ENCODE data around the gene KCNK16. TPM values are rescaled to one million over a fixed set of nuclear protein-coding genes. Genes with fewer than 3 reads are reported as not detected.

The KCNK16 gene
- not detected for total RNA-seq
- not detected for polyA plus RNA-seq

GRCh38 chr6:39322306-39322850, at the start of gene KCNK16:
KCNK16 (minus strand) TSS chr6:39322702; CDS start chr6:39322540, 162 bp downstream.
- Histone ChIP-seq H3K4me3 (ENCODE audit: low read depth, low read length) (no peak within 1 kb of the TSS), H3K4me1 (ENCODE audit: insufficient read depth) (no peaks in the 10 kb centered on the region), H3K27ac (ENCODE audit: low read depth) (no peak within 1 kb of the TSS), H3K36me3 (ENCODE audit: insufficient read depth) (no peaks in the 10 kb centered on the region)
- no peak for DNase-seq (ENCODE audit: extremely low spot score)
- WGBS: 81% methylated on average over 11 of the region's 11 CpGs

- Histone ChIP-seq H3K4me3 (ENCODE audit: low read depth, low read length) (no peak overlapping the region), H3K4me1 (ENCODE audit: insufficient read depth) (no peaks in the 10 kb centered on the region), H3K27ac (ENCODE audit: low read depth) (no peak overlapping the region), H3K36me3 (ENCODE audit: insufficient read depth) (no peaks in the 10 kb centered on the region)
- WGBS: 78% methylated on average over 3 of the region's 3 CpGs
- DNase-seq (ENCODE audit: extremely low spot score): no peak
Observed at GRCh38 chr6:39370390-39370789, 47.9 kb upstream of the KCNK16 start.

- DNase-seq (ENCODE audit: extremely low spot score): no peak
- Histone ChIP-seq H3K27ac (ENCODE audit: low read depth) (no peak overlapping the region), H3K4me1 (ENCODE audit: insufficient read depth) (no peaks in the 10 kb centered on the region), H3K36me3 (ENCODE audit: insufficient read depth) (no peaks in the 10 kb centered on the region), H3K4me3 (ENCODE audit: low read depth, low read length) (no peak overlapping the region)
- 31% methylated on average over 1 of the region's 1 CpG for WGBS
Observed at GRCh38 chr6:39369987-39370386, 47.5 kb upstream of the KCNK16 start.

- no peak for DNase-seq (ENCODE audit: extremely low spot score)
- H3K27ac ChIP-seq (ENCODE audit: low read depth): no peak overlapping the region
- no peaks in the 10 kb centered on the region for H3K4me1 ChIP-seq (ENCODE audit: insufficient read depth)
- no peak overlapping the region for H3K4me3 ChIP-seq (ENCODE audit: low read depth, low read length)
- no peaks in the 10 kb centered on the region for H3K36me3 ChIP-seq (ENCODE audit: insufficient read depth)
- 84% methylated on average over 3 of the region's 3 CpGs for WGBS
Observed at GRCh38 chr6:39367700-39368099, 45.2 kb upstream of the KCNK16 start.

- H3K27ac ChIP-seq (ENCODE audit: low read depth): no peak overlapping the region
- no peaks in the 10 kb centered on the region for H3K4me1 ChIP-seq (ENCODE audit: insufficient read depth)
- no peak overlapping the region for H3K4me3 ChIP-seq (ENCODE audit: low read depth, low read length)
- WGBS: 79% methylated on average over 9 of the region's 9 CpGs
- DNase-seq (ENCODE audit: extremely low spot score): no peak
- no peaks in the 10 kb centered on the region for H3K36me3 ChIP-seq (ENCODE audit: insufficient read depth)
Observed at GRCh38 chr6:39366931-39367618, 44.6 kb upstream of the KCNK16 start.

GRCh38 chr6:39365281-39366074, 43.0 kb upstream of the KCNK16 start:
- H3K4me3 ChIP-seq (ENCODE audit: low read depth, low read length): no peak overlapping the region
- no peak for DNase-seq (ENCODE audit: extremely low spot score)
- H3K4me1 ChIP-seq (ENCODE audit: insufficient read depth): no peaks in the 10 kb centered on the region
- H3K36me3 ChIP-seq (ENCODE audit: insufficient read depth): no peaks in the 10 kb centered on the region
- H3K27ac ChIP-seq (ENCODE audit: low read depth): no peak overlapping the region
- WGBS: 87% methylated on average over 13 of the region's 13 CpGs

- no peak overlapping the region for H3K27ac ChIP-seq (ENCODE audit: low read depth)
- H3K4me1 ChIP-seq (ENCODE audit: insufficient read depth): no peaks in the 10 kb centered on the region
- no peaks in the 10 kb centered on the region for H3K36me3 ChIP-seq (ENCODE audit: insufficient read depth)
- no peak for DNase-seq (ENCODE audit: extremely low spot score)
- 87% methylated on average over 8 of the region's 8 CpGs for WGBS
- no peak overlapping the region for H3K4me3 ChIP-seq (ENCODE audit: low read depth, low read length)
Observed at GRCh38 chr6:39363280-39363679, 40.8 kb upstream of the KCNK16 start.

GRCh38 chr6:39362487-39362865, 40.0 kb upstream of the KCNK16 start:
- Histone ChIP-seq H3K36me3 (ENCODE audit: insufficient read depth) (no peaks in the 10 kb centered on the region), H3K27ac (ENCODE audit: low read depth) (no peak overlapping the region), H3K4me1 (ENCODE audit: insufficient read depth) (no peaks in the 10 kb centered on the region), H3K4me3 (ENCODE audit: low read depth, low read length) (no peak overlapping the region)
- DNase-seq (ENCODE audit: extremely low spot score): no peak
- 44% methylated on average over 3 of the region's 3 CpGs for WGBS

- no peak overlapping the region for H3K27ac ChIP-seq (ENCODE audit: low read depth)
- no peaks in the 10 kb centered on the region for H3K36me3 ChIP-seq (ENCODE audit: insufficient read depth)
- H3K4me1 ChIP-seq (ENCODE audit: insufficient read depth): no peaks in the 10 kb centered on the region
- DNase-seq (ENCODE audit: extremely low spot score): peak; percentile 35
- H3K4me3 ChIP-seq (ENCODE audit: low read depth, low read length): no peak overlapping the region
- WGBS: 38% methylated on average over 21 of the region's 21 CpGs
Observed at GRCh38 chr6:39361657-39362486, 39.4 kb upstream of the KCNK16 start.

- 91% methylated on average over 9 of the region's 9 CpGs for WGBS
- Histone ChIP-seq H3K4me1 (ENCODE audit: insufficient read depth) (no peaks in the 10 kb centered on the region), H3K27ac (ENCODE audit: low read depth) (no peak overlapping the region), H3K4me3 (ENCODE audit: low read depth, low read length) (no peak overlapping the region), H3K36me3 (ENCODE audit: insufficient read depth) (no peaks in the 10 kb centered on the region)
- DNase-seq (ENCODE audit: extremely low spot score): no peak
Observed at GRCh38 chr6:39360378-39360777, 37.9 kb upstream of the KCNK16 start.

GRCh38 chr6:39357998-39358686, 35.6 kb upstream of the KCNK16 start:
- H3K4me1 ChIP-seq (ENCODE audit: insufficient read depth): no peaks in the 10 kb centered on the region
- WGBS: 64% methylated on average over 7 of the region's 7 CpGs
- peak; percentile 69 for DNase-seq (ENCODE audit: extremely low spot score)
- no peaks in the 10 kb centered on the region for H3K36me3 ChIP-seq (ENCODE audit: insufficient read depth)
- H3K27ac ChIP-seq (ENCODE audit: low read depth): no peak overlapping the region
- H3K4me3 ChIP-seq (ENCODE audit: low read depth, low read length): no peak overlapping the region

- 95% methylated on average over 7 of the region's 7 CpGs for WGBS
- DNase-seq (ENCODE audit: extremely low spot score): no peak
- no peak overlapping the region for H3K27ac ChIP-seq (ENCODE audit: low read depth)
- H3K4me3 ChIP-seq (ENCODE audit: low read depth, low read length): no peak overlapping the region
- no peaks in the 10 kb centered on the region for H3K36me3 ChIP-seq (ENCODE audit: insufficient read depth)
- no peaks in the 10 kb centered on the region for H3K4me1 ChIP-seq (ENCODE audit: insufficient read depth)
Observed at GRCh38 chr6:39353698-39354315, 31.3 kb upstream of the KCNK16 start.
